GM18511 (cell line): Measurements from ENCODE around the gene KCTD1.

Experiments used
- ATAC-seq: cut with Tn5 transposase; IDR thresholded peaks from one replicate; pipeline ENCODE4 v1.9.1; 2021; ENCODE audit warnings: mild to moderate bottlenecking, moderate library complexity; ENCODE audit not compliant: unreplicated experiment

KCTD1 gene

GRCh38 chr18:26405190-26405801 lies 143.1 kb downstream of the KCTD1 start:
- peak; percentile 95 for ATAC-seq
